ENCODE data around the gene CREB1.

CREB1 gene

GRCh38 chr2:207483066-207483465 lies 46.7 kb upstream of the CREB1 start:
- Histone ChIP-seq H3K36me3 (replicated peaks; ENCODE audit: low read depth, low read length) (no peaks in the 10 kb centered on the region), H2AFZ (ENCODE audit: low read depth, low read length) (no peak overlapping the region), H3K4me2 (ENCODE audit: low read length) (no peak overlapping the region), H4K20me1 (ENCODE audit: insufficient read depth, low read length) (no peaks in the 10 kb centered on the region), H3K27me3 (ENCODE audit: low read depth, low read length) (no peaks in the 10 kb centered on the region), H3K27ac (ENCODE audit: low read length) (no peak overlapping the region), H3K4me1 (ENCODE audit: low read length) (peaks cover 17% of the 10 kb centered on the region), H3K79me2 (ENCODE audit: low read length) (no peaks in the 10 kb centered on the region), H3K4me3 (ENCODE audit: low read length) (no peak overlapping the region), H3K9me3 (ENCODE audit: insufficient read depth, low read length) (no peaks in the 10 kb centered on the region), H3K9ac (ENCODE audit: low read length) (no peak overlapping the region)
- TF ChIP-seq EZH2phosphoT487 (IDR thresholded peaks at IDR 0.05; ENCODE audit: low read depth), result no peak
- TF ChIP-seq, protein P1, sequence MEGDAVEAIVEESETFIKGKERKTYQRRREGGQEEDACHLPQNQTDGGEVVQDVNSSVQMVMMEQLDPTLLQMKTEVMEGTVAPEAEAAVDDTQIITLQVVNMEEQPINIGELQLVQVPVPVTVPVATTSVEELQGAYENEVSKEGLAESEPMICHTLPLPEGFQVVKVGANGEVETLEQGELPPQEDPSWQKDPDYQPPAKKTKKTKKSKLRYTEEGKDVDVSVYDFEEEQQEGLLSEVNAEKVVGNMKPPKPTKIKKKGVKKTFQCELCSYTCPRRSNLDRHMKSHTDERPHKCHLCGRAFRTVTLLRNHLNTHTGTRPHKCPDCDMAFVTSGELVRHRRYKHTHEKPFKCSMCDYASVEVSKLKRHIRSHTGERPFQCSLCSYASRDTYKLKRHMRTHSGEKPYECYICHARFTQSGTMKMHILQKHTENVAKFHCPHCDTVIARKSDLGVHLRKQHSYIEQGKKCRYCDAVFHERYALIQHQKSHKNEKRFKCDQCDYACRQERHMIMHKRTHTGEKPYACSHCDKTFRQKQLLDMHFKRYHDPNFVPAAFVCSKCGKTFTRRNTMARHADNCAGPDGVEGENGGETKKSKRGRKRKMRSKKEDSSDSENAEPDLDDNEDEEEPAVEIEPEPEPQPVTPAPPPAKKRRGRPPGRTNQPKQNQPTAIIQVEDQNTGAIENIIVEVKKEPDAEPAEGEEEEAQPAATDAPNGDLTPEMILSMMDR (IDR thresholded peaks at IDR 0.05; ENCODE audit: low read depth, low read length), result no peak

- no peaks in the 10 kb centered on the region for H3K27me3 ChIP-seq (ENCODE audit: low read depth, low read length)
- no peaks in the 10 kb centered on the region for H3K9me3 ChIP-seq (ENCODE audit: insufficient read depth, low read length)
- no peaks in the 10 kb centered on the region for H4K20me1 ChIP-seq (ENCODE audit: insufficient read depth, low read length)
- no peak overlapping the region for H3K9ac ChIP-seq (ENCODE audit: low read length)
- no peak overlapping the region for H2AFZ ChIP-seq (ENCODE audit: low read depth, low read length)
- H3K36me3 ChIP-seq (replicated peaks; ENCODE audit: low read depth, low read length), result no peaks in the 10 kb centered on the region
- TF ChIP-seq, protein P1 (IDR thresholded peaks at IDR 0.05; ENCODE audit: low read depth, low read length), result no peak
- TF ChIP-seq EZH2phosphoT487 (IDR thresholded peaks at IDR 0.05; ENCODE audit: low read depth), result no peak
- H3K4me1 ChIP-seq (ENCODE audit: low read length), result peaks cover 17% of the 10 kb centered on the region
- H3K27ac ChIP-seq (ENCODE audit: low read length), result no peak overlapping the region
- H3K79me2 ChIP-seq (ENCODE audit: low read length), result no peaks in the 10 kb centered on the region
- H3K4me2 ChIP-seq (ENCODE audit: low read length), result no peak overlapping the region
- no peak overlapping the region for H3K4me3 ChIP-seq (ENCODE audit: low read length)
Observed at GRCh38 chr2:207483477-207483876, 46.3 kb upstream of the CREB1 start.

GRCh38 chr2:207484444-207485391 lies 45.0 kb upstream of the CREB1 start:
- Histone ChIP-seq H3K27me3 (ENCODE audit: low read depth, low read length) (no peaks in the 10 kb centered on the region), H2AFZ (ENCODE audit: low read depth, low read length) (no peak overlapping the region), H3K9me3 (ENCODE audit: insufficient read depth, low read length) (no peaks in the 10 kb centered on the region), H3K4me2 (ENCODE audit: low read length) (peak overlapping the region; percentile 30), H3K4me3 (ENCODE audit: low read length) (no peak overlapping the region), H3K4me1 (ENCODE audit: low read length) (peaks cover 17% of the 10 kb centered on the region), H3K9ac (ENCODE audit: low read length) (no peak overlapping the region), H3K79me2 (ENCODE audit: low read length) (no peaks in the 10 kb centered on the region), H3K36me3 (replicated peaks; ENCODE audit: low read depth, low read length) (no peaks in the 10 kb centered on the region), H3K27ac (ENCODE audit: low read length) (no peak overlapping the region), H4K20me1 (ENCODE audit: insufficient read depth, low read length) (no peaks in the 10 kb centered on the region)
- TF ChIP-seq, protein P1 (IDR thresholded peaks at IDR 0.05; ENCODE audit: low read depth, low read length), result no peak
- TF ChIP-seq EZH2phosphoT487 (IDR thresholded peaks at IDR 0.05; ENCODE audit: low read depth), result no peak

- no peak overlapping the region for H3K4me3 ChIP-seq (ENCODE audit: low read length)
- TF ChIP-seq EZH2phosphoT487 (IDR thresholded peaks at IDR 0.05; ENCODE audit: low read depth), result no peak
- TF ChIP-seq, protein P1 (IDR thresholded peaks at IDR 0.05; ENCODE audit: low read depth, low read length), result no peak
- no peak overlapping the region for H3K27ac ChIP-seq (ENCODE audit: low read length)
- H3K79me2 ChIP-seq (ENCODE audit: low read length), result no peaks in the 10 kb centered on the region
- no peak overlapping the region for H2AFZ ChIP-seq (ENCODE audit: low read depth, low read length)
- H4K20me1 ChIP-seq (ENCODE audit: insufficient read depth, low read length), result no peaks in the 10 kb centered on the region
- H3K36me3 ChIP-seq (replicated peaks; ENCODE audit: low read depth, low read length), result no peaks in the 10 kb centered on the region
- no peaks in the 10 kb centered on the region for H3K9me3 ChIP-seq (ENCODE audit: insufficient read depth, low read length)
- no peaks in the 10 kb centered on the region for H3K27me3 ChIP-seq (ENCODE audit: low read depth, low read length)
- no peak overlapping the region for H3K4me2 ChIP-seq (ENCODE audit: low read length)
- peaks cover 17% of the 10 kb centered on the region for H3K4me1 ChIP-seq (ENCODE audit: low read length)
- no peak overlapping the region for H3K9ac ChIP-seq (ENCODE audit: low read length)
Observed at GRCh38 chr2:207487650-207488311, 42.0 kb upstream of the CREB1 start.
